GM12878 (cell line): ENCODE data around the gene MSH5. TPM values are rescaled to one million over a fixed set of nuclear protein-coding genes. Genes with fewer than 3 reads are reported as not detected.
A peak's percentile ranks its signal among the peaks of the same experiment; 100 is the strongest.

ENCODE experiments used
- BCLAF1 ChIP-seq: fragments of 450-650 bp; IDR thresholded peaks from 2 replicates; pipeline ENCODE4 v1.6.1; 2017; ENCODE audit warnings: antibody characterized with exemption, mild to moderate bottlenecking, moderate library complexity
- EED ChIP-seq: sonication (generic); IDR thresholded peaks from 2 replicates; pipeline ENCODE4 v1.6.1; 2016; ENCODE audit warnings: antibody characterized with exemption, low read depth
- KAT2A ChIP-seq: conservative IDR thresholded peaks from 2 replicates; pipeline ENCODE4 v1.6.1; 2011; ENCODE audit warnings: low read depth, low read length; ENCODE audit not compliant: control insufficient read depth
- MEF2B ChIP-seq: fragments of 450-650 bp; IDR thresholded peaks from 2 replicates; pipeline ENCODE4 v1.6.1; 2018; ENCODE audit warnings: mild to moderate bottlenecking, moderate library complexity; ENCODE audit not compliant: partially characterized antibody, poor library complexity, severe bottlenecking
- NKRF ChIP-seq: fragments of 450-650 bp; conservative IDR thresholded peaks from 2 replicates; pipeline ENCODE4 v1.6.1; 2017; ENCODE audit warnings: mild to moderate bottlenecking, moderate library complexity
- PKNOX1 ChIP-seq: fragments of 450-650 bp; IDR thresholded peaks from 2 replicates; pipeline ENCODE4 v1.6.1; 2016; ENCODE audit warnings: mild to moderate bottlenecking
- POLR2AphosphoS5 ChIP-seq: IDR thresholded peaks from 2 replicates; pipeline ENCODE4 v1.6.1; 2011; ENCODE audit warnings: mild to moderate bottlenecking, low read length, inconsistent platforms
- RELA ChIP-seq: fragments of 450-650 bp; IDR thresholded peaks from 2 replicates; pipeline ENCODE4 v1.8.0; 2014; ENCODE audit warnings: borderline replicate concordance; ENCODE audit not compliant: partially characterized antibody
- REST ChIP-seq: IDR thresholded peaks from 2 replicates; pipeline ENCODE4 v1.6.1; 2012; ENCODE audit warnings: mild to moderate bottlenecking, low read depth, low read length
- SP1 ChIP-seq: IDR thresholded peaks from one replicate; pipeline ENCODE4 v1.6.1; 2011; ENCODE audit warnings: low read depth, low read length
- SRF ChIP-seq, 2 experiments: IDR thresholded peaks; 2 replicates each; pipeline ENCODE4 v1.6.1; 2011; ENCODE audit warnings: low read depth in 2 of 2, low read length in 2 of 2, mild to moderate bottlenecking in 1 of 2, moderate library complexity in 1 of 2
- STAT3 ChIP-seq: IDR thresholded peaks from 2 replicates; pipeline ENCODE4 v1.6.1; 2011; ENCODE audit warnings: low read depth, low read length, improper control_type of control experiment
- TARDBP ChIP-seq: IDR thresholded peaks from 2 replicates; pipeline ENCODE4 v1.6.1; 2016; ENCODE audit warnings: borderline replicate concordance
- TBL1XR1 ChIP-seq: IDR thresholded peaks from 2 replicates; pipeline ENCODE4 v1.6.1; 2012; ENCODE audit warnings: low read depth, low read length, improper control_type of control experiment
- ZBTB11 ChIP-seq: fragments of 450-650 bp; formaldehyde crosslinking; IDR thresholded peaks from 2 replicates; pipeline ENCODE4 v1.5.0; 2022; ENCODE audit warnings: mild to moderate bottlenecking, missing genetic modification characterization
- ZNF207 ChIP-seq: fragments of 450-650 bp; IDR thresholded peaks from 2 replicates; pipeline ENCODE4 v1.6.1; 2014; ENCODE audit warnings: antibody characterized with exemption, mild to moderate bottlenecking, borderline replicate concordance
- ZNF217 ChIP-seq: fragments of 450-650 bp; IDR thresholded peaks from 2 replicates; pipeline ENCODE4 v1.6.1; 2017; ENCODE audit warnings: antibody characterized with exemption, mild to moderate bottlenecking
- polyA plus RNA-seq, 11 experiments: library from polyadenylated mRNA; depleted of rRNA in 4 of 11; unstranded in 6 of 11; stranded (reverse) in 5 of 11; fragments of >200 nt; fragmentation: Nextera tagmentation in 4 of 11; fragmentation: Illumina TruSeq in 1 of 11; extraction: Ambion mirVana in 4 of 11; extraction: Trizol in 1 of 11; gene quantifications; 1 replicate in 1 of 11; 2 replicates in 10 of 11; pipeline versions ENCODE4 v1.2.1 to v1.2.3, GENCODE V29; 2011 to 2016; ENCODE audit warnings: inconsistent platforms in 2 of 11, missing spikeins in 2 of 11, low read depth in 1 of 11
- total RNA-seq, 4 experiments: library from RNA; depleted of rRNA in 3 of 4; stranded (reverse); fragments of >200 nt in 3 of 4; fragmentation: Illumina TruSeq in 1 of 4; extraction: Trizol in 1 of 4; gene quantifications; 2 replicates each; pipeline versions ENCODE4 v1.2.1 to v1.2.3, GENCODE V29; 2013 to 2021

Gene MSH5
- total and polyA plus RNA-seq, 10 of the 15 experiments (the other 5 are each of a cell fraction or from before 2014, with no cell fraction given), result 9.1 to 52.7 (median 30.0) TPM

GRCh38 chr6:31769684-31770371 is 30.0 kb downstream of the MSH5 start (continued):
- TF ChIP-seq RELA (peak; percentile 15), TBL1XR1 (no peak), REST (no peak), BCLAF1 (no peak), ZBTB11 (CRISPR knock-in tag) (no peak), STAT3 (no peak), EED (no peak), TARDBP (no peak), KAT2A (no peak), ZNF217 (no peak), SRF (IDR thresholded peaks at IDR 0.05; ENCODE audit: low read depth in 2 of 2, low read length in 2 of 2) (no peak), NKRF (no peak), MEF2B (no peak), PKNOX1 (peak; percentile 88), SP1 (no peak), POLR2AphosphoS5 (no peak), ZNF207 (no peak)
